Prostate gland (tissue), 2 donors: ENCODE measurements around the gene MRAS. TPM values are rescaled to one million over a fixed set of nuclear protein-coding genes. Genes with fewer than 3 reads are reported as not detected.
"Not testable (repeated sequence)": the region's sequence is repeated elsewhere in the genome, so short reads cannot be mapped to it uniquely, and the experiment has no call there.

Experiments
- DNase-seq: peaks from one replicate; pipeline ENCODE4 v3.0.0-alpha.2; 2019; ENCODE audit warnings: low spot score
- H3K27ac ChIP-seq, 2 donors: fragments of 200-600 bp; sonication (generic); 2 replicates each; pipeline ENCODE4 v1.5.1; 2017 to 2019
- H3K27me3 ChIP-seq: fragments of 200-600 bp; sonication (generic); replicated peaks from 2 replicates; pipeline ENCODE4 v1.5.1; 2019; ENCODE audit not compliant: insufficient read depth
- H3K36me3 ChIP-seq, 2 donors: fragments of 200-600 bp; sonication (generic); 1 replicate in 1 of 2; 2 replicates in 1 of 2; pipeline versions ENCODE4 v1.5.1 to v1.8.1; 2017 to 2019
- H3K4me1 ChIP-seq: fragments of 200-600 bp; sonication (generic); replicated peaks from 2 replicates; pipeline ENCODE4 v1.5.1; 2019
- H3K4me3 ChIP-seq, 2 donors: fragments of 200-600 bp; sonication (generic); 2 replicates each; pipeline ENCODE4 v1.5.1; 2017 to 2019
- H3K9me3 ChIP-seq: fragments of 200-600 bp; sonication (generic); 2 replicates; pipeline ENCODE4 v1.5.1; 2017
- POLR2A ChIP-seq: fragments of 450-650 bp; IDR thresholded peaks from one replicate; pipeline ENCODE4 v1.6.1; 2016; ENCODE audit warnings: antibody characterized with exemption, mild to moderate bottlenecking
- POLR2AphosphoS5 ChIP-seq: sonication (generic); formaldehyde crosslinking; IDR thresholded peaks from one replicate; pipeline ENCODE4 v1.6.1; 2017; ENCODE audit warnings: antibody characterized with exemption
- WGBS: methylation state at CpG from one replicate; pipeline ENCODE4 v1.1.5; 2018; 5-methylcytosine and 5-hydroxymethylcytosine counted together
- intact Hi-C: fragments of 100-400 bp; cut with DNase I; formaldehyde crosslinking; loops from one replicate; pipeline ENCODE4 v1.14.2; 2022
- total RNA-seq, 2 donors: library from RNA; depleted of rRNA; stranded (reverse); fragments of >200 nt; gene quantifications; one replicate each; pipeline ENCODE4 v1.1.0, GENCODE V29; 2016
- TF ChIP-seq, protein P1 (sequence below), 4 experiments: fragments of 200-600 bp in 2 of 4; fragments of 450-650 bp in 2 of 4; sonication (generic) in 2 of 4; IDR thresholded peaks; 1 replicate in 3 of 4; 2 replicates in 1 of 4; pipeline ENCODE4 v1.5.1; 2016 to 2019; ENCODE audit warnings: antibody characterized with exemption in 4 of 4, mild to moderate bottlenecking in 2 of 4, moderate library complexity in 2 of 4

The MRAS gene
- total RNA-seq, 2 donors from 2014 or later = 8.7 to 25.3 TPM

DNA sequence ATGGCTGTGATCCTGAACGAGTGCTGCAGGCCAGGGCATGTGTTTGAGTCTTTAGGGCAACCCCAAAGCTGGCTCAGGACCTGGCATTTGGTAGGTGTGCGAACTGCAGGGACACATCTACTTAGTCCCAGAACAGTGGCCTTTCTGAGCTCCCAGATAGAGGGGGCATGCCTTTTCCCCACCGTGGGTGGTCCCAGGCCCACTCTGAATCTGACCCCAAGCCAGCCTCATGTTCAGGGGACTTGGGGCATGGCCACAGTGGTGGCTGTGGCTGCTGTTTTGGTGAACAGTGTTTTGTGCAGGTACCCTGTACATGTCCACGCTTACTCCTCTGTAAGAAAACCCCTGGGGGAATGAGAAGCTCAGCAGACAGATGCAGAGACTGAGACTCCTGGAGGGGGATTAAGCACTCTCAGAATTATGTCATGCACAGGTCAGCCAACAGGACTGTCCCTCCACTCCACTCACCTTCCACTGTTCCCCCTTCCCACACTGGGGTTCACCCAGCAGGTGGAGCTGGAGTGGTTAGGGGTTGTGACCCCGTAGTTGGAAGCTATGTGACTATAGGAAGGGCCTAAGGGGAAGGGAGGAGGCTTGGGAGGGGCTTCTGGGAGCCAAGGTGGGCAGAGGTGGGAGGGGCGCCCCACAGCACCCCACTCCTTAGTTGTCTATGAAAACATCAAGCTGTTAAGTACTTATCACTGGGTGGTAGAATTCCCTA is 102.5 kb downstream of the MRAS start:
- no peaks in the 10 kb centered on the region for H3K4me1 ChIP-seq
- H3K27me3 ChIP-seq = no peaks in the 10 kb centered on the region
- no peaks in the 10 kb centered on the region for H3K9me3 ChIP-seq
- WGBS = 79% methylated on average over 6 of the region's 6 CpGs
- no peak overlapping the region for H3K4me3 ChIP-seq
- H3K27ac ChIP-seq = no peak overlapping the region
- H3K36me3 ChIP-seq = no peaks in the 10 kb centered on the region
- DNase-seq = no peak
- intact Hi-C loops = no loop called here
- TF ChIP-seq, protein P1, sequence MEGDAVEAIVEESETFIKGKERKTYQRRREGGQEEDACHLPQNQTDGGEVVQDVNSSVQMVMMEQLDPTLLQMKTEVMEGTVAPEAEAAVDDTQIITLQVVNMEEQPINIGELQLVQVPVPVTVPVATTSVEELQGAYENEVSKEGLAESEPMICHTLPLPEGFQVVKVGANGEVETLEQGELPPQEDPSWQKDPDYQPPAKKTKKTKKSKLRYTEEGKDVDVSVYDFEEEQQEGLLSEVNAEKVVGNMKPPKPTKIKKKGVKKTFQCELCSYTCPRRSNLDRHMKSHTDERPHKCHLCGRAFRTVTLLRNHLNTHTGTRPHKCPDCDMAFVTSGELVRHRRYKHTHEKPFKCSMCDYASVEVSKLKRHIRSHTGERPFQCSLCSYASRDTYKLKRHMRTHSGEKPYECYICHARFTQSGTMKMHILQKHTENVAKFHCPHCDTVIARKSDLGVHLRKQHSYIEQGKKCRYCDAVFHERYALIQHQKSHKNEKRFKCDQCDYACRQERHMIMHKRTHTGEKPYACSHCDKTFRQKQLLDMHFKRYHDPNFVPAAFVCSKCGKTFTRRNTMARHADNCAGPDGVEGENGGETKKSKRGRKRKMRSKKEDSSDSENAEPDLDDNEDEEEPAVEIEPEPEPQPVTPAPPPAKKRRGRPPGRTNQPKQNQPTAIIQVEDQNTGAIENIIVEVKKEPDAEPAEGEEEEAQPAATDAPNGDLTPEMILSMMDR (IDR thresholded peaks at IDR 0.05) = no peak
- TF ChIP-seq POLR2A = no peak
- TF ChIP-seq POLR2AphosphoS5 = no peak

DNA sequence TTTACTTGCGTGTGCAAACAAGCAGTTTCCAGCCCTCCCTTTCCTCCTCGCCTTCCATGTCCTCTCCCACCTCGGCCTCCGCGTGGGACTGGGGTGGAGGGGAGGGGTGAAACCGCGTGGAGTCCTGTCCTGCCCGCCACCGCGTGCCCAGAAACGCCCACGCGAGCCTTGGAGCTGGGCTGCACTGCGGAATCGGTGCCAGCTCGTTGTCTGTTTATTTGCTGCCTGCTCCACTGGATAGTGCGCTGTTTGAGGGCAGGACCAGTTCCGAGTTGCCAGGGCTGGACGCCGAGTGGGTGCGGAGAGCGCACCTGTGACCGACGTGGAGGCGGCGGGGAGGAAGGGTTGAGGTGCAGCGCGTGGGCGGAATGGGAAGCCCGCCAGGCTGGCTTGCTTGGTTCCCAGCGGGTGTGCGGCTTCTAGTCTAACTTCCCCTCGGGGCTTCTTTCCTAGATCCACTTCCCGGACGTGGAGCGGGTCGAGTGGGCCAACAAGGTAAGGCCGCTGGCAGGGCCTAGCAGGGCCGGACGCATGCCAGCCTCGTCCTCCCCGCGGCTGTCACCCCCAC is 103.3 kb downstream of the MRAS start:
- Histone ChIP-seq H3K36me3 (no peaks in the 10 kb centered on the region), H3K27me3 (no peaks in the 10 kb centered on the region), H3K4me3 (no peak overlapping the region), H3K9me3 (no peaks in the 10 kb centered on the region), H3K4me1 (no peaks in the 10 kb centered on the region), H3K27ac (no peak overlapping the region)
- no peak for TF ChIP-seq POLR2AphosphoS5
- no peak for TF ChIP-seq POLR2A
- TF ChIP-seq, protein P1 (IDR thresholded peaks at IDR 0.05) = no peak
- intact Hi-C loops = no loop called here
- 89% methylated on average over 43 of the region's 43 CpGs for WGBS
- no peak for DNase-seq

DNA sequence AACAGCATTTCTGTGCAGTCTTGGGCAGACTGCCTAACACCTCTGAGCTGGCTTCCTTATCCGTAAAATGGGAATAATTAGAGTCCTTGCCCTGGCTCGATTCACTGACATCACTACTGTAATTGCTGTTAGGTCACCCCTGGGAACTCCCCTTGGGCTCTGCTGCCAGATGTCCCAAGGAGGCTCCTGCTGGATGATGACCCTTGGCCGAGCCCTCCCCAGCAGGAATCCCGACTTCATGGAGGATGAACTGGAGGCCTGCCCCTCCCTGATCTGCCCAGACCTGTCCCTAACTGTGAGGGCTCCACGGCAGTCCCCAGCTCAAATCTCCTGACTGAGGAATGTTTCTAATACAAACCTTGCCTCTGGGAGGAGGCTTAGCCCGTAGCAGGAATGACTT is 104.1 kb downstream of the MRAS start:
- Histone ChIP-seq H3K4me3 (no peak overlapping the region), H3K9me3 (no peaks in the 10 kb centered on the region), H3K4me1 (no peaks in the 10 kb centered on the region), H3K27me3 (no peaks in the 10 kb centered on the region), H3K36me3 (no peaks in the 10 kb centered on the region), H3K27ac (no peak overlapping the region)
- WGBS = 51% methylated on average over 6 of the region's 6 CpGs
- TF ChIP-seq POLR2A = no peak
- TF ChIP-seq, protein P1 (IDR thresholded peaks at IDR 0.05) = no peak
- no peak for TF ChIP-seq POLR2AphosphoS5
- intact Hi-C loops = no loop called here
- no peak for DNase-seq

DNA sequence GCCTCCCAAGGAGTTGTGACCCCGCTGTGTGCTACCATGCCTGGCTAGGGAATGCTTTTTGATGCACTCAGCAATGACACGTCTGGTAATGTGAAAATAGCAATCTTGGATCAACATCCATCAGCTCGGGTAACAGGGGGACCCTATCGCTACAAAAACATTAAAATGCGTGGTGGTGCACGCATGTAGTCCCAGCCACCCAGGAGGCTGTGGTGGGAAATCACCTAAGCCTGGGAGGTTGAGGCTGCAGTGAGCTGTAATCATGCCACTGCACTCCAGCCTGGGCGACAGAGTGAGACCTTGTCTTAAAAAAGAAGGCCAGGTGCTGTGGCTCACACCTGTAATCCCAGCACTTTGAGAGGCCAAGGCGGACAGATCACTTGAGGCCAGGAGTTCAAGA is 105.6 kb downstream of the MRAS start:
- H3K27me3 ChIP-seq, DNase-seq, intact Hi-C loops, H3K9me3 ChIP-seq, H3K36me3 ChIP-seq, H3K4me3 ChIP-seq, H3K4me1 ChIP-seq, H3K27ac ChIP-seq: not testable (repeated sequence)
- WGBS = 86% methylated on average over 8 of the region's 8 CpGs

Other genes starting within 250 kb of the MRAS start
- 10 to 100 TPM; 10.2 to 18.7 TPM for gene DZIP1L, start 233.0 kb upstream of the MRAS start, total RNA-seq
- not detected for gene A4GNT, start 216.2 kb upstream of the MRAS start, total RNA-seq
- 10 to 100 TPM in 1 of 2 donors, 1 to 10 TPM in 1; 9.1 to 15.8 TPM for gene DBR1, start 173.7 kb upstream of the MRAS start, total RNA-seq
- gene ARMC8, start 161.3 kb upstream of the MRAS start, total RNA-seq = 10 to 100 TPM; 34.8 to 44.0 TPM
- 1 to 10 TPM in 1 of 2 donors, not detected in 1; 3.2 TPM for gene NME9, start 18.7 kb upstream of the MRAS start, total RNA-seq
- 1 to 10 TPM; 1.1 to 3.2 TPM for gene ESYT3, start 86.0 kb downstream of the MRAS start, total RNA-seq
- gene CEP70, start 245.7 kb downstream of the MRAS start, total RNA-seq = 10 to 100 TPM; 24.1 to 38.0 TPM